Measurements from ENCODE around the gene SNRPA.

DNA sequence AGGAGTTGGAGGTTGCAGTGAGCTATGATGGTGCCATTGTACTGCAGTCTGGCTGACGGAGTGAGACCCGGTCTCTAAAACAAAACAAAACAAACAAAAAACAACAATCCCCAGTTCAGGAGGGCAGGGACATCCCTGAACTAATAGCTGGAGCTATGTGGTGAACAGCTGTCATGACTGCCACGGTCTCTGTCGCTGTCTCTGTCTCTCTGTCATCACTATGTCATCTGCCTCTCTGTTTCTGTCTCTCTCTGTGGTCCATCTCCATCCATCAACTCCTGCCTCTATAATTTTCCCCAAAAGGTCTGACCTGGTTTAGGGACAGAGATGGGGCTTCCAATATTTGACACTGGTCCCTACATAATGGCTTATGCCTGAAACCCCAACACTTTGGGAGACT is 26.7 kb upstream of the SNRPA start:
- TF ChIP-seq, protein P1, sequence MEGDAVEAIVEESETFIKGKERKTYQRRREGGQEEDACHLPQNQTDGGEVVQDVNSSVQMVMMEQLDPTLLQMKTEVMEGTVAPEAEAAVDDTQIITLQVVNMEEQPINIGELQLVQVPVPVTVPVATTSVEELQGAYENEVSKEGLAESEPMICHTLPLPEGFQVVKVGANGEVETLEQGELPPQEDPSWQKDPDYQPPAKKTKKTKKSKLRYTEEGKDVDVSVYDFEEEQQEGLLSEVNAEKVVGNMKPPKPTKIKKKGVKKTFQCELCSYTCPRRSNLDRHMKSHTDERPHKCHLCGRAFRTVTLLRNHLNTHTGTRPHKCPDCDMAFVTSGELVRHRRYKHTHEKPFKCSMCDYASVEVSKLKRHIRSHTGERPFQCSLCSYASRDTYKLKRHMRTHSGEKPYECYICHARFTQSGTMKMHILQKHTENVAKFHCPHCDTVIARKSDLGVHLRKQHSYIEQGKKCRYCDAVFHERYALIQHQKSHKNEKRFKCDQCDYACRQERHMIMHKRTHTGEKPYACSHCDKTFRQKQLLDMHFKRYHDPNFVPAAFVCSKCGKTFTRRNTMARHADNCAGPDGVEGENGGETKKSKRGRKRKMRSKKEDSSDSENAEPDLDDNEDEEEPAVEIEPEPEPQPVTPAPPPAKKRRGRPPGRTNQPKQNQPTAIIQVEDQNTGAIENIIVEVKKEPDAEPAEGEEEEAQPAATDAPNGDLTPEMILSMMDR (IDR thresholded peaks at IDR 0.05 in 4 of 5, conservative IDR thresholded peaks at IDR 0.05 in 1 of 5): no peak
- no peak for TF ChIP-seq POLR2A (IDR thresholded peaks at IDR 0.05)

All from gastrocnemius medialis (tissue), 4 donors.